GM19035 (cell line): Measurements from ENCODE around the gene YIPF6.
"Not testable (repeated sequence)": the region's sequence is repeated elsewhere in the genome, so short reads cannot be mapped to it uniquely, and the experiment has no call there.

Experiments used
- ATAC-seq: cut with Tn5 transposase; IDR thresholded peaks from one replicate; pipeline ENCODE4 v1.9.1; 2021; ENCODE audit not compliant: unreplicated experiment

Gene YIPF6, protein sequence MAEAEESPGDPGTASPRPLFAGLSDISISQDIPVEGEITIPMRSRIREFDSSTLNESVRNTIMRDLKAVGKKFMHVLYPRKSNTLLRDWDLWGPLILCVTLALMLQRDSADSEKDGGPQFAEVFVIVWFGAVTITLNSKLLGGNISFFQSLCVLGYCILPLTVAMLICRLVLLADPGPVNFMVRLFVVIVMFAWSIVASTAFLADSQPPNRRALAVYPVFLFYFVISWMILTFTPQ

DNA sequence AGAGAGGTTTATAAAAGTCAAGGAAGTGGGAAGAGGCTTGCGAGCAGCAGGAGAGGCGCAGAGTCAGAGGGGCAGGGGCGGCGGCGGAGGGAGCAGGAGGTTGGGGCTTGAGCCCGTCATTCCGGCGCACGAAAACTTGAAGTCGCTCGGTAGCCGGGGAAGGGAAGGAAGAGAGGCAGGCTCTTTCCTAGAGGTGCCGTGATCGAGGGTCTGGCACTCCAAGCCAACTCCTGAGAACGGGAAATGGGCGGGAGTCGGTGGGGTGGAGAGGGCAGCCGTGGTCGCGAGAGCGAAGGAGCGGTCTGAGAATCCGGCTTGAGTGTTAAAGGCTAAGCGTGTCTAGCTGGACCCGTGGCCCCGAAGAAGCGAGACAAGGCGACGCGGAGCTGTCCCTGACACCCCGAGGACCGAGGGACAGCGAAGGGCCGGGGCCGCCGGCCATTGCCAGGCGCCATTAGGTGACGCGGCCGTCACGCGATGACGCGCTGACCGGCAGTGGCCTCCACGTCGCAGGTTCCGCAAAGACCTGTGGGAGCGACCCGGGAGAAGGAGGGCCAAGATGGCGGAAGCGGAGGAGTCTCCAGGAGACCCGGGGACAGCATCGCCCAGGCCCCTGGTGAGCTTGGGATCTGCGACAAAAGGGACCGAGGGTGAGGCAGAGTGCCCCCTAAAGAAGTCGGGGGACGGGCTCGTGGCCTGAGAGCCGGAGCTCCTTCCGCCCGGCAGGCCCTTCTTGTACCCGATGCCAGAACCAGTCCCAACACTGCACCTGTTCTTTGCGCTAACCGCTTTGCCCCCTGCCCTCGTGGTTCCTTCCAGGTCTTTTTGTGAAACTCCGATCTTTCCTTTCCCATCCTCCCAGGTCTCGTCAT is at the start of gene YIPF6:
Gene YIPF6, plus strand, starts transcription at position 544 of the 872 bp plus-strand sequence. Its CDS starts 16 bp downstream, at position 560.
- peak; percentile 99 for ATAC-seq

DNA sequence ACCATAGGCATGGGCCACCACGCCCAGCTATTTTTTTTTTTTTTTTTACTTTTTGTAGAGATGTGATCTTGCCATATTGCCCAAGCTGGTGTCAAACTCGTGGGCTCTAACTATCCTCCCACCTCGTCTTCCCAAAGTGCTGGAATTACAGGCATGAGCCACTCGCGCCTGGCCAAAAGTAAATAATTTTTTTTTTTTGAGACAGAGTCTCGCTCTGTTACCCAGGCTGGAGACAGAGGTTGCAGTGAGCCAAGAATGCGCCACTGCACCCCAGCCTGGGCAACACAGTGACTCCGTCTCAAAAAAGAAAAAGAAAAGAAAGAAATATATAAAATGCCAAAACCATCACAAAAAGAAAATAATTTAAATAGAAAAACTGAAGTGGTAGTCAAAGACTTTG is 47.1 kb upstream of the YIPF6 start:
- ATAC-seq = no peak

DNA sequence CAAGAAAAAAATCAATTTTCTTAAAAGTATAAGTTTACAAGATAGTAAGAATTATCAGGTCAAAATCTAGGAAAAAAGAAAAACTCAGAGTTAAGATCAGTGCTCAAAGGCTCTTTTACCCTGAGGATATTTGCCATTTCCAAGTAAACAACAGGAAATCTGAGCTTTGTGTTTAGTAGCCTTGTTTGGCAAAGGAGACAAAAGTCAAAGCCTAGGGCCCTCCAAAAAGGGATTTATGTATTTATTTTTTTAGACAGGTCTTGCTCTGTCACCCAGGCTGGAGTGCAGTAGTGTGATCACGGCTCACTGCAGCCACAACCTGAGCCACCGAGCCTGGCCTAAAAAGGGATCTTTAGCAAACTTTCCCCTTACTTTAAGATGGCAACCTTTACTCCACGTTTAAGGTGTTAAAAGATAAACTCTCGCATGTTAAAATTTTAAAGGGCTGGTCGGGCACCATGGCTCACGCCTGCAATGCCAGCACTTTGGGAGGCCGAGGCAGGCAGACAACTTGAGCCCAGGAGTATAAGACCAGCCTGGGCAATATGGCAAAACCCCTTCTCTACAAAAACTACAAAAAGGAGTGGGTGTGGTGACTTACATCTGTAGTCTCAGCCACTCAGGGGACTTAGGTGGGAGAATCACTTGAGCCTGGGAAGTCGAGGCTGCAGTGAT is 44.2 kb upstream of the YIPF6 start:
- no peak for ATAC-seq

DNA sequence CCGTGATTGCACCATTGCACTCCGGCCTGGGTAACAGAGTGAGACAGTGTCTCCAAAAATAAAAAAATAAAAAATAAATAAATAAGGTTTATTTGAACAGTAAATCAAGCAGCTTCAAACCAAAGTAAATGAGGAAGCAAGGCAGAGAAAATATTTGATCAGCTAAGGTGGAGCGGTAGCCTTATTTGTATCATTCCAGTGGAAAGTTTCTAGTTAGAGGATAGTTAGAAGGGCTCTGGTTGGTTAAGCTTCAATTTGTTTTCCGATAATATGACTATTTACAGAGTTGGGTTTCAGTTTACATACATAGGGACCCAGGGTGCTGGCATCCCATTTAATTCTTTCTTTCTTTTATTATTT is 43.7 kb upstream of the YIPF6 start:
- no peak for ATAC-seq

DNA sequence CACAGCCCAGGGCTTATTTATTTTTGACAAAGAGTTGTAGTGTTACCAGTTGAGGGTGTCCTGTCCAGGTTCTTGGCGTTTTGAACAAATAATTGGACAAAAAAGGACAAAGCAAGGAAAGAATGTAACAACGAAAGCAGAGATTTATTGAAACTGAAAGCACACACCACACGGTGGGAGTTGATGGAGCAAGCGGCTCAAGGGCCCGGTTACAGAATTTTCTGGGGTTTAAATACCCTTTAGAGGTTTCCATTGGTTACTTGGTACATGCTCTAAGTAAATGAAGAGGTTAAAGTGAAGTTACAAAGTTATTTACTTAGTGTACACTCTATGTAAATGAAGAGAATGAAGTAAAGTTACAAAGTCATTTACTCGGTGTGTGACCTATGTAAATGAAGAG is 37.8 kb upstream of the YIPF6 start:
- no peak for ATAC-seq

DNA sequence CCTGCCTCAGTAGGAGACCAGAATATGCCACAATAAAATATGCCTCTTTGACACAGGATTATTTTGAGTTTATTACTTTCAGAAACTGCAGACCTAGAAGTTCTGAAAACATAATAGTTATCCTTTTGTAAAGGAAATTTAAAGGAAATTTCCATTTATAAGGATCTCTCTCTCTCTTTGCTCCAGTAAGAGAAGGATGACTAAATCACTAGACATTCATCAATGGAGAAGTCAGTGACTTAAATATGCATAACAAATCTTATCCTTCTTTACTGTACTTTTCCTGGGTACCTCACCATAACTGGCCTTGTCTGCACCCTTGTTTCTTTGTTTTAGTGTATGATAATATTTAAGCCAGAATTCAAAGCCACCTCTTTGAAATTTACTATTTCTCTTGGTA is 37.3 kb upstream of the YIPF6 start:
- no peak for ATAC-seq

DNA sequence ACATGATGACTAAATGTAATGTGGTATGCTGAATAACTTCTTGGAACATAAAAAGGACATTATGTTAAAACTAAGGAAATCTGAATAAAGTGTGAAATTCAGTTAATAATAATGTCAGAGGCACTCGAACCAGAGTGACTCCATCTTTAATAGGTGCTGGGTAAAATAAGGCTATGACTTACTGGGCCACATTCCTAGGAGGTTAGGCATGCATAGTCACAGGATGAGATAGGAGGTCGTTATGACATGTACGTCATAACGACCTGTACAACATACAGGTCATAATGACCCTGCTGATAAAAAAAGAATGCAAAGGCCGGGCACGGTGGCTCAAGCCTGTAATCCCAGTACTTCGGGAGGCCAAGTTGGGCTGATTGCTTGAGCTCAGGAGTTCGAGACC is 36.7 kb upstream of the YIPF6 start:
- no peak for ATAC-seq

DNA sequence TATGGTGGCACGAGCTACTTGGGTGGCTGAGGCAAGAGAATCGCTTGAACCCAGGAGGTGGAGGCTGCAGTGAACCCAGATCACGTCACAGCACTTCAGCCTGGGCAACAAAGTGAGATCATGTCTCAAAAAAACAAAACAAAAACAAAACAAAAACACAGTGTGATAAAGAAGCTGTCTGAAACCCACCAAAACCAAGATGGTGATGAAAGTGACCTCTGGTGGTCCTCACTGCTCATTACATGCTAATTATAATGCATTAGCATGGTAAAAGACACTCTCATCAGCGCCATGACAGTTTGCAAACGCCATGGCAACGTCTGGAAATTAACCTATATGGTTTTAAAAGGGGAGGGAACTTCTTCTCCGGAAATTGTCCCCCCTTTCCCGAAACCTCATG is 36.2 kb upstream of the YIPF6 start:
- peak; percentile 76 for ATAC-seq

DNA sequence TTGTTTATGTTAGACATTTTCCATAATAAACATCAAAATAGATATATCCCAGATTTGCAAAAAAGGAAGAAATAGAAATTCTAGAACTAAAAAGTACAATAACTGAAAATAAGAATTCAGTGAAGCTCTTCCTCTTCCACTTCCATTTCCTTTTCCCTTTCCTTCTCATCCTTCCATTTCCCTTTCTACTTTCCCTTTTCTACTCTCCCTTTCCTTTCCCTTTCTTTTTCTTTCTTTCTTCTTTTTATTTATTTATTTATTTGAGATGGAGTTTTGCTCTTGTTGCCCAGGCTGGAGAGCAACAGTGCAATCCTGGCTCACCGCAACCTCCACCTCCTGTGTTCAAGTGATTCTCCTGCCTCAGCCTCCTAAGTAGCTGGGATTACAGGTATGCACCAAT is 35.0 kb upstream of the YIPF6 start:
- ATAC-seq = no peak

DNA sequence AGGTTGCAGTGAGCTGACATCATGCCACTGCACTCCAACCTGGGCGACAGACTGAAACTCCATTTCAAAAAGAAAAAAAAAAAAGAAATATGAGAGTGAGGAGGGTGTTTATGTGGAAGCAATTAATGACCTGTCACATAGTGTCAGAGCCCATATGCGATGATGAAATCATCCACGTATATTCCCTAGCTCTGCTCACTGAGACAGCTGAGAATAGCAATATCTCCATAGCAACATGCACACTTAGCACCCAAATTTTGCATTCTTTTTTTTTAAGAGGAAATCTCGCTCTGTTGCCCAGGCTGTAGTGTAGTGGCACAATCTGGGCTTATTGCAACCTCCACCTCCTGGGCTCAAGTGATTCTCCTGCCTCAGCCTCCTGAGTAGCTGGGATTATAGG is 34.1 kb upstream of the YIPF6 start:
- no peak for ATAC-seq

DNA sequence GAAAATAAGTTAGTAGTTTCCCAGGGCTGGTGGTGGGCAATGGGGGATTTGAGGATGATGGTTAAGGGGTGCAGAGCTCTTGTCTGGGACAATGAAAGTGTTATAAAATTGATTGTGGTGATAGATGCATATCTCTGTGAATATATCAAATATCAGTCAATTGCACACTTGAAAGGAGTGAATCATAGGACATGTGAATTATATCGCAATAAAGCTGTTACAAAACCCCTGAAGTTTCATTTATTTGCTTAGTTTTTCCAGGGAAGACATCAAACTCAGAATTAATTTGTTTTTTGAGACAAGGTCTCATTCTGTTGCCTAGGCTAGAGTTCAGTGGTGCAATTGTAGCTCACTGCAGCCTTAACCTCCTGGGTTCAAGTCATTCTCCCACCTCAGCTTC is 17.9 kb upstream of the YIPF6 start:
- no peak for ATAC-seq

DNA sequence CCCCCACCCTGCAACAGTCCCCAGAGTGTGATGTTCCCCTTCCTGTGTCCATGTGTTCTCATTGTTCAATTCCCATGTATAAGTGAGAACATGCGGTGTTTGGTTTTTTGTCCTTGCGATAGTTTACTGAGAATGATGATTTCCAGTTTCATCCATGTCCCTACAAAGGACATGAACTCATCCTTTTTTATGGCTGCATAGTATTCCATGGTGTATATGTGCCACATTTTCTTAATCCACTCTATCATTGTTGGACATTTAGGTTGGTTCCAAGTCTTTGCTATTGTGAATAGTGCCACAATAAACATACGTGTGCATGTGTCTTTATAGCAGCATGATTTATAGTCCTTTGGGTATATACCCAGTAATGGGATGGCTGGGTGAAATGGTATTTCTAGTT is 12.7 kb upstream of the YIPF6 start:
- not testable (repeated sequence) for ATAC-seq

DNA sequence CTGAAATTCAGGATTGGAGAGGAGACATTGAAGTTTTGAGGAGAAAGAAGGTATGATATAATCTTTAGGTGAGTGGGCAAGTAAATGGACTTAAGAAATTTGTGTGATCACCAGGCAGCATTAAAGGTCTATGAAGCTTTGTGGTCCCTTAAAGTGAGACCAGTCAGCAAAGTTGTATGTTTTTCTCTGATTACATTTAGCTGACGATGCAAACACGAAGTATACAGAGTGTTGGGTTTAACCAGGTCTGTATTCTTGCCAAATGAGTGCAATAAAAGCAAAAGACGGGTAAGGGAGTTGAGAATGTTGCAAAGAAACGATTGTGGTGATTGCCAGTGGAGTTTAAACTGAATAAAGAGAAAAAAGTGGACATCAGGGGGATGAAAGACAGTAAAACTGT is 11.6 kb upstream of the YIPF6 start:
- ATAC-seq = no peak

DNA sequence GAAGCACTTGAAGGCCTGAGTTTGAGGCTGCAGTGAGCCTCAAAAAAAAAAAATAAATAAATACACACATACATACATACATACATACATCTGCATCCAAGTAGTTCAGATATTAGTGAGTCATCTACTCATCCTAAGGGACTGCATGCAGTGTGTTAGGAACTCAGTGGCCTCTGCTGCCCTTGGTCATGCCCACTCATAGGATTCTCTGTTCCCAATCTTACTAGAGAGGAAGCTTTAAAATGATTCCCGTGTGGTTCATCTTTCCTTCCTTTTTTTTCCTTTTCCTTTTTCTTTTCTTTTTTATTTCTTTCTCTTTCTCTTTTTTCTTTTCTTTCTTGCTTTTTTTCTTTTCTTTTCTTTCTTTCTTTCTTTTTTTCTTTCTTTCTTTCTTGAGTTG is 10.9 kb upstream of the YIPF6 start:
- no peak for ATAC-seq

DNA sequence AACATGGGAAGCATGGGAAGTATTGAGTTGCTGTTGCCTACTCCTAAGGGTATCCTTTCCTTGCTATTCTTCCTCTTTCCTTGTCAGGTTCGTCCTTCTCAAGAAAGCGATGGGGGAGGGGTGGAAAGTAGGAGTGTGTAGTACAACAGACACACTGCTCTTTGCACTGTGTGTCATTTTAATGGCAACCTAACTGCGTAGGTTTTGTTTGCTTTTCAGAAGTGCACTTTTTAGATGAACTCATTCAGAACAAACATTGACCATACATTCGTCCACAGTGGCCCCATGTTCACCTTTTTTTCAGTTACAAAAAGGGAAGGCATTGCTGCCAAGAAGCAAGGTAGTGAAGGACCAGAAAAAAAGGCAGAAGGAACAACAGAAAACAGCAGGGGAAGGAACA is 10.2 kb upstream of the YIPF6 start:
- ATAC-seq = no peak

DNA sequence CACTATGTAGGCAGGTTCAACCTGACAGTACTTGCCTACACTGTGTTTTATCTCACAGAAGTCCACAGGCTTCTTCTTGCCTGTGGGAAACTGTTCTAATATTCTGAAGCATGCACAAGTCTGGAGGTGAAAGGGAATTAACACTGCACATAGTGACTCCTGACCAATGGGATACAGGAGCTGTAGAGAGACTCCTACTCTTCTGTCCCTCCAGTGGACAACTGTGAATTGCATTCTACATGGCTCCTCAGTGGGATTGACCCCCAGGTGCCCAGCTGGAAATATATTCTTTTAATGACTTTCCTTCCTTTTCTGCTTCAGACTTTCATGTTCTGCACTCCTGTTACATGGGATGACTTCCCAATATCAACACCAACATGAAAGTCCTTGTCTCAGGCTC is 8.2 kb upstream of the YIPF6 start:
- ATAC-seq = no peak

DNA sequence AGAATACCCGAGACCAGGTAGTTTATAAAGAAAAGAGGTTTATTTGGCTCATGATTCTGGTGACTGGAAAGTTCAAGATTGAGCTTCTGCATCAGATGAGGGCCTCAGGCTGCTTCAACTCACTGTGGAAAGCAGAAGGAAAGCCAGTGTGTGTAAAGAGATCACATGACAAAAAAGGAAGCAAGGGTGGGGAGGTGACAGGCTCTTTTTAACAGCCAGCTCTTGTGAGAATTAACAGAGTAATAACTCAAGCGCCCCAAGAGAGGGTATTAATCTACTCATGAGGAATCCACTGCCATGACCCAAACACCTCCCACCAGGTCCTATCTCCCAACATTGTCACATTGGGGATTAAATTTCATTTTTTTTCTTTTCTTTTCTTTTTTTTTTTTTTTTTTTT is 6.3 kb upstream of the YIPF6 start:
- no peak for ATAC-seq

DNA sequence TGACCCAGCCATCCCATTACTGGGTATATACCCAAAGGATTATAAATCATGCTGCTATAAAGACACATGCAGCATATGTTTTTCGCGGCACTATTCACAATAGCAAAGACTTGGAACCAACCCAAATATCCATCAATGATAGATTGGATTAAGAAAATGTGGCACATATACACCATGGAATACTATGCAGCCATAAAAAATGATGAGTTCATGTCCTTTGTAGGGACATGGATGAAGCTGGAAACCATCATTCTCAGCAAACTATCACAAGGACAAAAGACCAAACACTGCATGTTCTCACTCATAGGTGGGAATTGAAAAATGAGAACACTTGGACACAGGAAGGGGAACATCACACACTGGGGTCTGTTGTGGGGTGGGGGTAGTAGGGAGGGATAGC is 5.1 kb upstream of the YIPF6 start:
- not testable (repeated sequence) for ATAC-seq

DNA sequence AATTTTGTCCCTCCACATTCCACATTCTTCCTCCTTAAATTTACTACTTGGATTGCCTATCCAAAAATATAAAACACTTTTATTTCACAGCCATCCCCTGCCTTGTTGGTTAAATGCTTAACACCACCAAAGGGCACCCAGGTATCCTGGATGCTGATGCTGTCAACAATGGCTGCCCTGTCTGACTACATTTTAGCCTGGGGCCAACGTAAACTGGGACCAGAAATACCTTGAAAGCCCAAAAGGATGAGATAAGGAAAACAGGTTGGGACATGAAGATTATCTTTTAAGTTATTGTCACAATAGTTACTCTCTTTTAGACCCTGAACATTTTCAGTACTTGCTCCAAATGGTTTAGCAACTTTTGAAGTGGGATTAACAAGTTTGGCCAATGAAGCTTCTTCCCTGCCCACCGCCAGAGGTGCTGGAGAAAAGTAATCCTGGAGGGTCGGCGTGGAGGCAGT is 775 bp upstream of the YIPF6 start:
- ATAC-seq = no peak

DNA sequence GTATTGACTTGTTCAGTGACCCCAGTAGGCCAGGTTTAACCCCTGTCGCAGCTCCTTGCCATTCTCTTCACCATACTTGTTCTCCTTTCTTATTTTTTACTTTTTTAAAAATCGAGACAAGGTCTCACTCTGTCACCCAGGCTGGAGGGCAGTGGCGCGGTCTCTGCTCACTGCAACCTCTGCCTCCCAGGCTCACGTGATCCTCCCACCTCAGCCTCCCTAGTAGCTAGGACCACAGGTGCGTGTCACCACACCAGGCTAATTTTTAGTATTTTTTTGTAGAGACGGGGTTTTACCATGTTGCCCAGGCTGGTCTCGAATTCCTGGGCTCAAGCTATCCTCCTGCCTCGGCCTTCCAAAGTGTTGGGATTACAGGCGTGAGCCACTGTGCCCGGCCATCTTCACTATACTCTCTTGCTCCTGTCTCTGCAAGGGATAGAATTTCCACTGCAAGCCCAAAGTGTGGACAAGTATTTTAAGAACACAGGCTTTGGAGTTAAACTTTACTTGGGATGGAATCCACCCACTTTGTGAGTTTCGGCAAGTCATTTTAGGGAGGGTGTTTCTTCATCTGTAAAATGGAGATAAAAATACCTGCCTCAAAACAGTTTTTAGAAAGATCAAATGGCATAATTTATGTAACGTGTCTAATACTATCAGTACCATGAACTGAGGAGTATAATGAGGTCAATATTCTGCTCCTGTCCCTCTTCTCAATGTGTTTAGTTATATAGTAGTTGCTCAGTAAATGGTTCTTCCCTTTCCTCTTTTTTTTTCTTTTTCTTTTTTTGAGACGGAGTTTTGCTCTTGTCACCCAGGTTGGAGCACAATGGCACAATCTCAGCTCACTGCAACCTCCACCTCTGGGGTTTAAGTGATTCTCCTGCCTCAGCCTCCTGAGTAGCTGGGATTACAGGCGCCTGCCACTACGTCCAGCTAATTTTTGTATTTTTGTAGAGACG is 973 bp downstream of the YIPF6 start:
- ATAC-seq = no peak
